Measurements from ENCODE around the gene PODN.

DNA sequence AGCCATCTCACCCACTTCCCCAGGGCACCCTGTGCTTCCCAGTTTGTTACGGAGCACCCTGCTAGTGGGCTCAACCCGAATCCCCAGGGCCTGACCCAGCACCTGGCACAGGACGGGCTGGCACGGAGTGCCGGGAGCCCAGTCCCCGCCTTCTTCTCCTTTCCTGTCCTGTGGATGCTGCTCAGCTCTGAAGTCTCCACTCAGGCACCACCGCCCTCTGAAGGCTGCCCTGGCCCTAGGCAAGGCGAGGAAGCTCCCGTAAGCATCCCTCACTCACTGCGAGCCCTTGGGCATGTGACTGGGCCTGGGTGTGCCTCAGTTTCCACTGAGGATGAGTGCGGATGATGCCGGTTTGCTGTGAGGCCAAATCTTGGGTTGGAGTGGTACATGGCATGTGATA, 58.6 kb downstream of the PODN start:
- no peak for TF ChIP-seq POLR2A (IDR thresholded peaks at IDR 0.05)
- TF ChIP-seq, protein P1, sequence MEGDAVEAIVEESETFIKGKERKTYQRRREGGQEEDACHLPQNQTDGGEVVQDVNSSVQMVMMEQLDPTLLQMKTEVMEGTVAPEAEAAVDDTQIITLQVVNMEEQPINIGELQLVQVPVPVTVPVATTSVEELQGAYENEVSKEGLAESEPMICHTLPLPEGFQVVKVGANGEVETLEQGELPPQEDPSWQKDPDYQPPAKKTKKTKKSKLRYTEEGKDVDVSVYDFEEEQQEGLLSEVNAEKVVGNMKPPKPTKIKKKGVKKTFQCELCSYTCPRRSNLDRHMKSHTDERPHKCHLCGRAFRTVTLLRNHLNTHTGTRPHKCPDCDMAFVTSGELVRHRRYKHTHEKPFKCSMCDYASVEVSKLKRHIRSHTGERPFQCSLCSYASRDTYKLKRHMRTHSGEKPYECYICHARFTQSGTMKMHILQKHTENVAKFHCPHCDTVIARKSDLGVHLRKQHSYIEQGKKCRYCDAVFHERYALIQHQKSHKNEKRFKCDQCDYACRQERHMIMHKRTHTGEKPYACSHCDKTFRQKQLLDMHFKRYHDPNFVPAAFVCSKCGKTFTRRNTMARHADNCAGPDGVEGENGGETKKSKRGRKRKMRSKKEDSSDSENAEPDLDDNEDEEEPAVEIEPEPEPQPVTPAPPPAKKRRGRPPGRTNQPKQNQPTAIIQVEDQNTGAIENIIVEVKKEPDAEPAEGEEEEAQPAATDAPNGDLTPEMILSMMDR (IDR thresholded peaks at IDR 0.05) = no peak
